ENCODE data around the gene OSBPL5.

GRCh38 chr11:3201112-3201581, 36.0 kb upstream of the OSBPL5 start:
- no peak for TF ChIP-seq CTCF (IDR thresholded peaks at IDR 0.05; ENCODE audit: low read depth, low read length)
- no peak for TF ChIP-seq MAX (IDR thresholded peaks at IDR 0.05; ENCODE audit: low read depth, low read length)
- TF ChIP-seq POLR2A (IDR thresholded peaks at IDR 0.05; ENCODE audit: extremely low read depth, insufficient read length), result no peak

All from NB4 (cell line).